SW 1271 (cell line): ENCODE measurements around the gene B4GAT1.

Source experiments
- DNase-seq, 2 experiments: peaks; one replicate each; lab custom pipeline; 2025; lab: John Stamatoyannopoulos, UW

The B4GAT1 gene

GRCh38 chr11:66302656-66303055, 44.8 kb downstream of the B4GAT1 start:
- no peak for DNase-seq

DNA sequence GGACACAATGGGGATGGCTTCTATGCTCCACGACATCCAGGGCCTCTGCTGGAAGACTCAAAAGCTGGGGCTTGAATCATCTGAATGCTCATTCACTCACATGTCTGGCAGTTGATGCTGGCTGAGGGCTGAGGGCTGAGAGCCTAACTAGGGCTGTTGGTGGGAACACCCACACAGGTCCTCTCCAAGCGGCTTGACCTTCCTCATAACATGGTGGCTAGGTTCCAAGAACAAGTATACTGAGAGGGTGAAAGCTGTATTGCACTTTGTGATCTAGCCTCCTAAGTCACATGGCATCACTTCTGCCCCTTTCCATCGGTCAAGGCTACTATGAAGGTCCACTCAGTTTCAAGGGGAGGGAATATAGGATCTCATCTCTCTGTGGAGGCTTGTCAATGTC, 48.2 kb downstream of the B4GAT1 start:
- no peak for DNase-seq

- DNase-seq = no peak
Measured at GRCh38 chr11:66297610-66298009, 49.8 kb downstream of the B4GAT1 start.
